ENCODE results near the gene WDR13.

DNA sequence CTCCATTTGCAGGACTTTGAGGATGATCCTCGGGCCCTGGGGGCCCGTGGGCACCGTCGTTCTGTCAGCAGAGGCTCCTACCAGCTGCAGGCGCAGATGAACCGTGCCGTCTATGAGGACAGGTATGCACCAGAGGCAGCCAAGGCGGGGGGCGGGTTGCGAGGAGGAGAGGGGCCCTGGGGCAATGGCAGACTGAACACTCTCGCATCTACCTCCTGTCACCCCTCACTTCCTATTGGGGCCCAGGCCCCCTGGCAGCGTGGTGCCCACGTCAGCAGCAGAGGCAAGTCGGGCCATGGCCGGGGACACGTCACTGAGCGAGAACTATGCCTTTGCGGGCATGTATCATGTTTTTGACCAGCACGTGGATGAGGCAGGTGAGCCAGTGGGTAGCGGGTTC lies 2.0 kb downstream of the WDR13 start:
- no peak for TF ChIP-seq CTCF (IDR thresholded peaks at IDR 0.05; ENCODE audit: low read depth, low read length, missing input control)
- no peak for TF ChIP-seq GABPA (IDR thresholded peaks at IDR 0.05 in 1 of 2, conservative IDR thresholded peaks at IDR 0.05 in 1 of 2)
- TF ChIP-seq, protein P1, sequence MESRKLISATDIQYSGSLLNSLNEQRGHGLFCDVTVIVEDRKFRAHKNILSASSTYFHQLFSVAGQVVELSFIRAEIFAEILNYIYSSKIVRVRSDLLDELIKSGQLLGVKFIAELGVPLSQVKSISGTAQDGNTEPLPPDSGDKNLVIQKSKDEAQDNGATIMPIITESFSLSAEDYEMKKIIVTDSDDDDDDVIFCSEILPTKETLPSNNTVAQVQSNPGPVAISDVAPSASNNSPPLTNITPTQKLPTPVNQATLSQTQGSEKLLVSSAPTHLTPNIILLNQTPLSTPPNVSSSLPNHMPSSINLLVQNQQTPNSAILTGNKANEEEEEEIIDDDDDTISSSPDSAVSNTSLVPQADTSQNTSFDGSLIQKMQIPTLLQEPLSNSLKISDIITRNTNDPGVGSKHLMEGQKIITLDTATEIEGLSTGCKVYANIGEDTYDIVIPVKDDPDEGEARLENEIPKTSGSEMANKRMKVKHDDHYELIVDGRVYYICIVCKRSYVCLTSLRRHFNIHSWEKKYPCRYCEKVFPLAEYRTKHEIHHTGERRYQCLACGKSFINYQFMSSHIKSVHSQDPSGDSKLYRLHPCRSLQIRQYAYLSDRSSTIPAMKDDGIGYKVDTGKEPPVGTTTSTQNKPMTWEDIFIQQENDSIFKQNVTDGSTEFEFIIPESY (IDR thresholded peaks at IDR 0.05), result no peak
- TF ChIP-seq RAD21 (IDR thresholded peaks at IDR 0.05), result no peak
- no peak for TF ChIP-seq TAF1 (conservative IDR thresholded peaks at IDR 0.05)
- no peak for TF ChIP-seq SP1 (IDR thresholded peaks at IDR 0.05)
- no peak for TF ChIP-seq REST (IDR thresholded peaks at IDR 0.05)
- TF ChIP-seq FOXA1 (IDR thresholded peaks at IDR 0.05), result no peak
- TF ChIP-seq NR2F2 (IDR thresholded peaks at IDR 0.05), result no peak
- no peak for TF ChIP-seq JUND (IDR thresholded peaks at IDR 0.05)
- no peak for TF ChIP-seq EGR1 (IDR thresholded peaks at IDR 0.05; ENCODE audit: low read depth in 2 of 2)

All from liver (tissue), 3 donors.